Activated naive CD4-positive, alpha-beta T cell treated with anti-CD3 and anti-CD28 coated beads, Interleukin-2, amount 50 U/mL, for 16 hours (primary cell): ENCODE data around the gene APCDD1.

Source experiments
- DNase-seq: peaks from one replicate; pipeline ENCODE4 v3.0.0-alpha.2; 2020

Gene APCDD1

GRCh38 chr18:10432781-10433180 is 21.7 kb upstream of the APCDD1 start:
- no peak for DNase-seq

GRCh38 chr18:10436160-10436559 is 18.3 kb upstream of the APCDD1 start:
- DNase-seq: no peak

- no peak for DNase-seq
Measured at GRCh38 chr18:10437837-10438236, 16.6 kb upstream of the APCDD1 start.

DNA sequence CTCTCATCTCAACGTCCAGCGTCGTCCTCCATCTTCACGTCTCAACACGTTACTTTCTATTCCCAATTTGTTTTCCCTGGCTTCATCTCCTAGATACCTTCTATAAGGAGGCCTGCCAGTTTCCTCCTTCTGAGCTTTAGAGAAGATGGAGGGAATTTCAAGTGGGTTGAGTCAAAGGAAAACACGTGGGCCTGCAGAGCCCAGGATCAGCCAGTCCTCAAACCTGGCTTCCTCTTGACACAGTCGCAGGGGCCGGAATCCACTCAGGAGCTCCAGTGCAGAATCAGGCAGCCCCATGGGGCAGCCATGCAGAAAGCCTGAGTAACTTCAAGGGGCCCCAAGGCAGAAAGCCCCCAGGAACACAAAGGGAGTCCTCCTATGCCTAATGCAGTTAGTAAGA is 14.5 kb upstream of the APCDD1 start:
- DNase-seq: no peak

DNA sequence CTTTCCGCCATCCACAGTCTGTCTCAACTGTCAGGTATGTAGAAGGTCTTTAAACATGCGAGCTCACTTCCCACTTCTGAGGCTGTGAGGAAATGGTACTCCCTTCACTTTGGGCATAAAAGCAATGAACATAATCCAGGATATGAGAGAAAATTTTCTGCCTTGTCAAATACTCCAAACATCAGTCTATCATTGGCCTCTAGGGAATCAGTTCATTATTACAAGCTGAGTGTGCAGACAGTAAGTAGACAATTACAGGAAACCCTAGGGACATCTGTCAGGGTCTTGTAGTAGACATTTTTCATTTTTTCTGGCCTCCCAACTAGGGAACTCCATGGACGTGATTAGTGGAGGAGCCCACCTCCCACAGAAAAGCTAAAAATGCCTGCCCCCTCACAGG is 13.6 kb upstream of the APCDD1 start:
- DNase-seq: no peak

DNA sequence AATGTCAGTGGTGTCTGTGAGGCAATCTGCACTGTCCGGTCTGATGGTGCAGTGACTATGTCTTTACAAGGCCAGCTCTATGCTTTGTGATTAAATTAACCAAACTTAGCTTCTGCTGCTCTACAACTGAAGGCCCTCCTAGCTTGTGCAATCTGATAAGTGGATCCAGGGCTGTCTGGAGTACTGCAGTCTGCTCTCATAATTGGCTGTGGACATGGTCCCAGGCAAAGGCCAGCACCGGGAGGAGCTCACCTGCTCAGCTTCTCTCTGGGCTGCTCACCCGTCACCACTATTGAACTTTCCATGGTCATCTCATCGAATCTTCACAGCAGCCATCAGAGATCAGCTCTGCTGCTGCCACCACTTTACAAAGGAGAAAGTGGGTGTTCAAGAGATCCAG is 13.0 kb upstream of the APCDD1 start:
- DNase-seq: no peak

- no peak for DNase-seq
Measured at GRCh38 chr18:10442551-10442971, 11.9 kb upstream of the APCDD1 start.

DNA sequence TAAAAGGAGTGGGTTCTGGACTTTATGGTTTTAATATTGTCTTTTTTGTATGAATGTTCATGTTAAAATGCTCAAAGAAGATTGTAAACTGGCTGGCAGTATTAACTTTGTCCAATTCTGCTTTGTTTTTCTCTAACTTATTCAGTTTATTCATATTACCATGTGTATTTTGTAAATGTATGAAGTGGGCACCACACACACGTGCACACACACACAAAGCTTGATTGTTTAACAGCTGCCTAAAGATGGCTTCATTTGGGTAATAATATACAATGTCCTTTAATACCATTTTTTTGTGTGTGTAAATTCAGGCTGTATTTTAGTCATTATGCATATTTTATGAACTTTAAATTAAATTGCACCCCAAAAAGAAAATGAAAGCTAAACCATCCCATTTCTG is 11.4 kb upstream of the APCDD1 start:
- DNase-seq: no peak

- no peak for DNase-seq
Measured at GRCh38 chr18:10444314-10445006, 10.0 kb upstream of the APCDD1 start.

DNA sequence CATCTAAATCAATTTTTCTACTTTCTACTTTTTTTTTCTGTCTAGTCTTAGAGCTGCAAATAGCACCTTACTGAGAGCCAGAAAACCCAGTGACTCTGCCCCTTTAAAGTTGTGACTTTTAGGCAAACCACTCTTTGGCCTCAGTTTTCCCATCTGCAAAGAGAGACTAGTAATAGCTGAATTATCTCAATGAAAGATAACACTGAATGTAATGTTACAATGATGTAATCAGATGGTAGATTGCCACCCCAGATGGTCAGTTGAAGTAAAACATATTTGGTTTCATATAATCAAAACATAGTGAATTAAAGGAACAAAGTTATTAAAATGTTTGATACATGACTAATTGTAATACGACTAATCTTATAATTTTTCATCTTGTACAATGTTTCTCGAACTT is 5.0 kb upstream of the APCDD1 start:
- no peak for DNase-seq

GRCh38 chr18:10450986-10451385 is 3.4 kb upstream of the APCDD1 start:
- DNase-seq: no peak

DNA sequence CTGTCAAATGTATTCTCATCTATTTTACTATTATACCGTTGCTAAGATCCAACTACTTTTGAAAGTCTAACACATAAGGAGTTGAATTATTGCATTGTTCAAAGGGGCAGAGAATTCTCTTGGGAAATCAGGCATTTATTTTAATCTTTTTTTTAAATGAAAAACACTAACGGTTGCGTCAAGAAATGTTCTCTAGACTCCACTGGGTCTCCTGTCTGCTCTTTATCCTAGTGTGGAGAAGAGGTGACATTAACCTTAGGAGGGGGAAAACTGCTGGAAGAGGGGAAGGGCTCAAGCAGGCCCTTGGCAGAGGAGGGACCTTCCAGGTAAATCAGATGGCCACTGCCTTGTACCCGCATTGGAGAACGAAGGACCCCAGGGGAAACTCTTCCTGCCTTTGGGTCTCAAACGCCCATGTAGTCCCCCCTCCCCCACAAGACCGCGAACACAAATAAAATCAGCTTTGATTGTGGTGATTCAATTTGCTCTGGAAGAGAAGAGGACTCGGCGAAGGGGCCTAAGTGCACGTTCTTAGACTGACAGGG is 1.1 kb upstream of the APCDD1 start:
- no peak for DNase-seq

GRCh38 chr18:10454681-10455557 is 484 bp downstream of the APCDD1 start:
- no peak for DNase-seq

- DNase-seq: no peak
Measured at GRCh38 chr18:10455726-10456453, 1.5 kb downstream of the APCDD1 start.

- DNase-seq: no peak
Measured at GRCh38 chr18:10456718-10457117, 2.3 kb downstream of the APCDD1 start.

DNA sequence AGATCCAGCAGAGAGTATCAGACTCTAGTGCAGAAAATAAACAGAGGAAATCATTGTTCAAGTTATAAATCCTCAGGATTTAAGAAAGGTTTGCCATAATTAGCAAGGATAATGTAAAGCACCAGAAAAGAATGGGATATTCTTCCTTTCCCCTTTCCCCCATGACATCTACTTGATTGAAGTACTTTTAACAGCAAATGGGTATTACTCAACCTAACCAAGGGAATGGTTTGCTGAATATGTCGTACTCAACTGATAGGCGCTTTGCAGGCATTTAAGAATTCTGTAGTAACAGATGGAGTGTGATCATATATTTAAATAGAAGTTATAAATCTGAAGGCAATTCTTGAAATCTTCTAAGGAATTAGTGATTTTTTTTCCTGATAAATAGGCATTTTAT is 2.7 kb downstream of the APCDD1 start:
- DNase-seq: no peak

GRCh38 chr18:10457767-10458166 is 3.3 kb downstream of the APCDD1 start:
- no peak for DNase-seq

GRCh38 chr18:10458691-10459090 is 4.3 kb downstream of the APCDD1 start:
- no peak for DNase-seq

GRCh38 chr18:10459587-10459986 is 5.2 kb downstream of the APCDD1 start:
- no peak for DNase-seq

- no peak for DNase-seq
Measured at GRCh38 chr18:10460414-10461018, 6.1 kb downstream of the APCDD1 start.

- no peak for DNase-seq
Measured at GRCh38 chr18:10461989-10462388, 7.6 kb downstream of the APCDD1 start.

DNA sequence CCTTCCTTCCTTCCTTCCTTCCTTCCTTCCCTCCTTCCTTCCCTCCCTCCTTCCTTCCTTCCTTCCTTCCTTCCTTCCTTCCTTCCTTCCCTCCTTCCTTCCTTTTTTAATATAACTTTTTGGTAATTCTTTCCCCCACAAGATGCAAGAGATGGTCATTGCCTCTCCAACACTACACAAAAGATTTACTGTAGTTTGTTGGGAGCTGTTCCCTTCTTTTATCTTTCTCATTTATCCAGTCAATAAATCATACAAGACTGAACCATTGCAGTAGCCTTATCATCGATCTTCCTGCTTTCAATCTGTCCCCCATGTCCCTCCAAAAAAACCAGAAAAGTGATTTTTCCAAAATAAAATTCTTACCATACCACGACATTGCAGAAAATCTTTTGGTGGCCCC is 8.2 kb downstream of the APCDD1 start:
- DNase-seq: no peak

DNA sequence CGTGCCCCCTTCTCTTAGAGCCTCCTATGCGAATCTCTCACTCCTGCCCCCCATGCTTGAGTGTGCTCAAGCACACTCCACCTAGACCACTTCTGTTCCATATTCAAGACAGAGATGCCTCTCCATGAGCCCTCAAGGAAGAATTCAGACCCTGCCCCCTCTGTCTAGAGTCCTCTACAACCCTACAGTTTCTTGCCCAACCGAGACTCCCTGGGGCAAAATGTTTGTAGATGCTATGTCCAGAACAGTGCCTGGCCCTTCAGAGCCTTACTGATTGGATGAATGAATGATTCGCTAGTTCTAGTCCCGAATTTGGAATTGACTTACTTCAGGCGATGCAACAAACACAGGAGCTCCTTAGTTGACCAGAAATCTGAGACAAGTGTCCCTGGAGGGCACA is 8.7 kb downstream of the APCDD1 start:
- DNase-seq: no peak
